H1 (cell line): Measurements from ENCODE around the gene PRSS8. TPM values are rescaled to one million over a fixed set of nuclear protein-coding genes. Genes with fewer than 3 reads are reported as not detected.

Experiments used
- CTCF ChIA-PET: fragments of 300-600 bp; sonication (Branson Sonifier 250); formaldehyde crosslinking; loops from one replicate; lab custom pipeline; 2021; ENCODE audit not compliant: partially characterized antibody; lab: Charles Lee
- POLR2A ChIA-PET: fragments of 300-600 bp; sonication (Branson Sonifier 250); formaldehyde crosslinking; loops from one replicate; lab custom pipeline; 2021; ENCODE audit warnings: inconsistent platforms; ENCODE audit not compliant: partially characterized antibody; lab: Charles Lee
- DNase-seq, 2 experiments: peaks; one replicate each; pipeline versions ENCODE4 v3.0.0 to v3.0.0-alpha.2; 2010 to 2022; ENCODE audit warnings: low spot score in 2 of 2, low read depth in 1 of 2, mixed read lengths in 1 of 2
- FAIRE-seq: peaks from 2 replicates; lab custom pipeline; 2011; peaks lifted over from hg19 to GRCh38; lab: Jason Lieb, UNC
- H2AFZ ChIP-seq: 2 replicates; pipeline ENCODE4 v1.8.1; 2012; ENCODE audit warnings: low read length, inconsistent platforms
- H2AK5ac ChIP-seq: 2 replicates; pipeline ENCODE4 v1.6.1; 2013; ENCODE audit warnings: low read depth, low read length
- H2BK120ac ChIP-seq: replicated peaks from 2 replicates; pipeline ENCODE3; 2013; ENCODE audit warnings: low read depth, low read length, inconsistent platforms
- H2BK12ac ChIP-seq: 2 replicates; pipeline ENCODE4 v1.6.1; 2013; ENCODE audit warnings: low read depth, low read length
- H2BK15ac ChIP-seq: 2 replicates; pipeline ENCODE4 v1.6.1; 2013; ENCODE audit warnings: low read length
- H2BK20ac ChIP-seq: 2 replicates; pipeline ENCODE4 v1.6.1; 2013; ENCODE audit warnings: low read length
- H2BK5ac ChIP-seq: 2 replicates; pipeline ENCODE4 v1.6.1; 2013; ENCODE audit warnings: low read depth, low read length
- H3K14ac ChIP-seq: 2 replicates; pipeline ENCODE4 v1.6.1; 2013; ENCODE audit warnings: inconsistent platforms; ENCODE audit not compliant: insufficient read length
- H3K18ac ChIP-seq: 2 replicates; pipeline ENCODE4 v1.6.1; 2013; ENCODE audit warnings: low read length; ENCODE audit errors: extremely low read depth
- H3K23ac ChIP-seq: 2 replicates; pipeline ENCODE4 v1.6.1; 2013; ENCODE audit warnings: inconsistent platforms; ENCODE audit not compliant: insufficient read length
- H3K23me2 ChIP-seq: 2 replicates; pipeline ENCODE4 v1.6.1; 2013; ENCODE audit warnings: low read depth, low read length
- H3K27ac ChIP-seq: 2 replicates; pipeline ENCODE4 v1.6.1; 2011; ENCODE audit warnings: low read depth, low read length, inconsistent platforms
- H3K27me3 ChIP-seq, 4 experiments: replicated peaks in 1 of 4; 1 replicate in 1 of 4; 2 replicates in 3 of 4; pipeline versions ENCODE4 v1.6.1 to v1.8.1; 2011 to 2013; ENCODE audit warnings: low read length in 3 of 4, mild to moderate bottlenecking in 3 of 4, inconsistent platforms in 2 of 4, mixed read lengths in 2 of 4, moderate library complexity in 1 of 4; ENCODE audit not compliant: control insufficient read depth in 3 of 4, insufficient read depth in 3 of 4; ENCODE audit errors: extremely low read depth in 1 of 4
- H3K36me3 ChIP-seq, 4 experiments: 2 replicates each; pipeline versions ENCODE4 v1.6.1 to v1.8.1; 2011 to 2013; ENCODE audit warnings: mild to moderate bottlenecking in 4 of 4, low read length in 3 of 4, moderate library complexity in 2 of 4, control low read depth in 1 of 4, inconsistent platforms in 1 of 4; ENCODE audit not compliant: insufficient read depth in 4 of 4, control insufficient read depth in 2 of 4
- H3K4ac ChIP-seq: replicated peaks from 2 replicates; pipeline ENCODE3; 2013; ENCODE audit warnings: low read length, low read depth, mixed read lengths, inconsistent platforms; ENCODE audit not compliant: insufficient read length
- H3K4me1 ChIP-seq, 4 experiments: replicated peaks in 1 of 4; 1 replicate in 1 of 4; 2 replicates in 3 of 4; pipeline versions ENCODE4 v1.6.1 to v1.8.1; 2011 to 2013; ENCODE audit warnings: low read length in 3 of 4, inconsistent platforms in 2 of 4, mixed read lengths in 1 of 4; ENCODE audit not compliant: insufficient read depth in 4 of 4, control insufficient read depth in 3 of 4
- H3K4me2 ChIP-seq, 2 experiments: 2 replicates each; pipeline versions ENCODE4 v1.6.1 to v1.8.1; 2011 to 2013; ENCODE audit warnings: low read depth in 2 of 2, low read length in 2 of 2, control low read depth in 1 of 2, inconsistent platforms in 1 of 2, mild to moderate bottlenecking in 1 of 2; ENCODE audit not compliant: insufficient read depth in 1 of 2
- H3K4me3 ChIP-seq, 4 experiments: fragments of 200-600, 300-600 bp in 1 of 4; sonication (generic), shearing (Covaris generic), sonication (Bioruptor Twin) in 1 of 4; 2 replicates each; pipeline versions ENCODE4 v1.5.1 to v1.8.1; 2011 to 2016; ENCODE audit warnings: low read length in 4 of 4, low read depth in 3 of 4, control low read depth in 2 of 4, inconsistent platforms in 2 of 4, mild to moderate bottlenecking in 2 of 4, mixed read lengths in 1 of 4, moderate library complexity in 1 of 4; ENCODE audit not compliant: insufficient read depth in 2 of 4; ENCODE audit errors: extremely low read depth in 1 of 4
- H3K56ac ChIP-seq: replicated peaks from 2 replicates; pipeline ENCODE3; 2013; ENCODE audit warnings: low read depth, mild to moderate bottlenecking, mixed read lengths, low read length, inconsistent platforms; ENCODE audit not compliant: insufficient read length
- H3K79me1 ChIP-seq: 2 replicates; pipeline ENCODE4 v1.6.1; 2013; ENCODE audit warnings: low read depth, low read length, control low read depth
- H3K79me2 ChIP-seq, 2 experiments: 2 replicates each; pipeline versions ENCODE4 v1.6.1 to v1.8.1; 2012 to 2013; ENCODE audit warnings: low read length in 2 of 2, mild to moderate bottlenecking in 2 of 2, inconsistent platforms in 1 of 2; ENCODE audit not compliant: insufficient read depth in 2 of 2, control insufficient read depth in 1 of 2
- H3K9ac ChIP-seq, 4 experiments: replicated peaks in 1 of 4; 1 replicate in 1 of 4; 2 replicates in 3 of 4; pipeline versions ENCODE4 v1.6.1 to v1.8.1; 2011 to 2013; ENCODE audit warnings: low read depth in 3 of 4, low read length in 3 of 4, control low read depth in 2 of 4, mild to moderate bottlenecking in 2 of 4, moderate library complexity in 2 of 4, inconsistent platforms in 1 of 4; ENCODE audit errors: extremely low read depth in 1 of 4
- H3K9me3 ChIP-seq, 2 experiments: 2 replicates each; pipeline versions ENCODE4 v1.6.1 to v1.8.1; 2012 to 2013; ENCODE audit warnings: mild to moderate bottlenecking in 2 of 2, moderate library complexity in 2 of 2, control low read depth in 1 of 2, inconsistent platforms in 1 of 2, low read depth in 1 of 2, low read length in 1 of 2, mixed read lengths in 1 of 2; ENCODE audit not compliant: insufficient read depth in 2 of 2
- H4K20me1 ChIP-seq, 2 experiments: replicated peaks in 1 of 2; 2 replicates each; pipeline versions ENCODE3 to v1.8.1; 2011 to 2013; ENCODE audit warnings: inconsistent platforms in 2 of 2, low read length in 2 of 2, mild to moderate bottlenecking in 1 of 2; ENCODE audit not compliant: insufficient read depth in 2 of 2, control insufficient read depth in 1 of 2
- H4K5ac ChIP-seq: 2 replicates; pipeline ENCODE4 v1.6.1; 2013; ENCODE audit warnings: low read length, low read depth, mixed read lengths, inconsistent platforms; ENCODE audit not compliant: insufficient read length
- H4K8ac ChIP-seq: 2 replicates; pipeline ENCODE4 v1.8.0; 2013; ENCODE audit warnings: mild to moderate bottlenecking, moderate library complexity, low read length, inconsistent platforms; ENCODE audit not compliant: insufficient read depth; ENCODE audit errors: extremely low read depth
- H4K91ac ChIP-seq: replicated peaks from 2 replicates; pipeline ENCODE3; 2013; ENCODE audit warnings: low read length, mixed read lengths, inconsistent platforms; ENCODE audit not compliant: insufficient read length
- CHD2 ChIP-seq: IDR thresholded peaks from 2 replicates; pipeline ENCODE4 v1.6.1; 2012; ENCODE audit warnings: low read length, improper control_type of control experiment
- POLR2A ChIP-seq, 2 experiments: IDR thresholded peaks; 1 replicate in 1 of 2; 2 replicates in 1 of 2; pipeline ENCODE4 v1.6.1; 2011; ENCODE audit warnings: low read depth in 2 of 2, low read length in 2 of 2, mild to moderate bottlenecking in 2 of 2; ENCODE audit errors: control extremely low read depth in 1 of 2
- WGBS, 2 experiments: shearing (Covaris generic) in 1 of 2; methylation state at CpG; one replicate each; pipeline versions ENCODE4 v1.1.6 to v1.1.7; 2013 to 2015; ENCODE audit warnings: low lambda C conversion rate in 2 of 2, mixed read lengths in 2 of 2, inconsistent platforms in 1 of 2, low coverage in 1 of 2, missing lambda C conversion rate in 1 of 2; ENCODE audit not compliant: insufficient replicate concordance in 2 of 2, insufficient coverage in 1 of 2, insufficient read length in 1 of 2; ENCODE audit errors: extremely low coverage in 1 of 2, missing lambda C conversion rate in 1 of 2; 5-methylcytosine and 5-hydroxymethylcytosine counted together
- polyA plus RNA-seq, 7 experiments: library from polyadenylated mRNA; depleted of rRNA in 3 of 7; stranded (reverse) in 5 of 7; unstranded in 2 of 7; fragments of >200 nt in 5 of 7; fragments of 200-250 nt in 2 of 7; gene quantifications; 1 replicate in 5 of 7; 2 replicates in 1 of 7; 4 replicates in 1 of 7; pipeline versions ENCODE4 v1.2.1 to v1.2.3, GENCODE V29; 2011 to 2013; ENCODE audit warnings: missing spikeins in 2 of 7, mixed read lengths in 2 of 7
- total RNA-seq: library from RNA; stranded (reverse); fragmentation: NEBNext Ultra II Directional; extraction: Animal tissue kit (Norgen Biotek cat#: 25700); gene quantifications from 2 replicates; pipeline ENCODE4 v1.2.1, GENCODE V29; 2021

The PRSS8 gene
- total and polyA plus RNA-seq, 2 of the 8 experiments (the other 6 are each of a cell fraction or from before 2014, with no cell fraction given): 87.7 to 273 TPM

DNA sequence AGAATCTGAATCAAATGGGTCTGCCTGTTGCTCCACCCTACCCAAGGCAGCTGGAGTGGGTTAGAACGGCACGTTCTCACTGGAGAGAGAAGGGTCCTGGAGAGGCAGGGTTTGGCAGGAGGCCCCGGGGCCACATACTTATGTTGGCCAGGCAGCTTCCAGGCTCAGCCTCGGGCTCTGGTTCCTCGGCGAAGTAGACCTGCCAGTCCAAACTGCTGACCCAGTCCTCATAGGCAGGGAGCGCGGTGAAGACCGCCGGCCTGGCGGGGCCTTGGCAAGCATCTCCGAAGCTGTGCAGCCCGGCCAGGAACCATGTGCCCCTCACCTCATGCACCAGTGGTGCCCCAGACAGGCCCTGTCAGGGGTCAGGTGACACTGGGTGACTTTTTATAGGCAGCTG lies 51.5 kb downstream of the PRSS8 start:
- Histone ChIP-seq H3K27ac (no peak overlapping the region), H4K91ac (no peak overlapping the region), H4K20me1 (peaks cover 11 to 23% of the 10 kb centered on the region in 2 experiments), H3K4me2 (no peak overlapping the region), H3K36me3 (peaks cover 0 to 23% (median 9%) of the 10 kb centered on the region in 4 experiments; a peak in 6 of 8 replicates), H4K5ac (no peak overlapping the region), H3K9ac (no peak overlapping the region), H2BK20ac (no peak overlapping the region), H3K14ac (no peak overlapping the region), H2AK5ac (no peak overlapping the region), H2BK15ac (no peak overlapping the region), H3K4me3 (no peak overlapping the region), H3K79me1 (peaks cover 6% of the 10 kb centered on the region), H3K4me1 (no peaks in the 10 kb centered on the region), H3K23ac (no peak overlapping the region), H3K23me2 (no peaks in the 10 kb centered on the region), H3K9me3 (no peaks in the 10 kb centered on the region), H3K18ac (no peak overlapping the region), H2BK120ac (no peak overlapping the region), H3K27me3 (no peaks in the 10 kb centered on the region), H3K4ac (no peak overlapping the region), H2BK5ac (no peak overlapping the region), H4K8ac (no peak overlapping the region), H2AFZ (no peak overlapping the region), H3K79me2 (peaks cover 0 to 4% of the 10 kb centered on the region in 2 experiments; a peak in 1 of 4 replicates), H3K56ac (no peak overlapping the region), H2BK12ac (no peak overlapping the region)
- TF ChIP-seq POLR2A (IDR thresholded peaks at IDR 0.05; ENCODE audit: control extremely low read depth in 1 of 2, low read depth in 2 of 2, low read length in 2 of 2) (peak in 1 of 2 experiments; percentile 6; a peak in 1 of 3 replicates), CHD2 (no peak)
- no peak for FAIRE-seq
- WGBS, 2 experiments: 95% methylated on average over 13 of the region's 13 CpGs; no CpG with 5 or more reads in 1 of the 2 experiments
- DNase-seq: no peak
- POLR2A ChIA-PET: interaction anchor here (0.8 to 4.7 kb wide), 8 partner anchors 9 to 120 kb away, joined by 3 to 34 read pairs (median 4); partner anchors contain the start of genes ZNF646 and ZNF668
- CTCF ChIA-PET: interaction anchor here (0.8 to 1.7 kb wide), 3 partner anchors 9 to 131 kb away, joined by 3 to 4 read pairs (median 3); no protein-coding TSS in a partner anchor
